K562 (cell line): ENCODE measurements around the gene NRN1L. TPM values are rescaled to one million over a fixed set of nuclear protein-coding genes. Genes with fewer than 3 reads are reported as not detected.
A peak's percentile ranks its signal among the peaks of the same experiment; 100 is the strongest.

Source experiments
- FOXM1 ChIP-seq, 2 experiments: fragments of 450-650 bp in 1 of 2; sonication (generic) in 1 of 2; formaldehyde crosslinking in 1 of 2; IDR thresholded peaks; 2 replicates each; pipeline versions ENCODE4 v1.6.1 to v1.9.0; 2017 to 2022; ENCODE audit warnings: low read depth in 2 of 2, mild to moderate bottlenecking in 2 of 2, missing genetic modification reagents in 1 of 2, moderate library complexity in 1 of 2
- MECOM ChIP-seq: fragments of 250-450 bp; sonication (Bioruptor Pico); IDR thresholded peaks from 2 replicates; pipeline ENCODE4 v1.8.0; 2022; ENCODE audit warnings: inconsistent platforms
- POLR2H ChIP-seq: IDR thresholded peaks from 2 replicates; pipeline ENCODE4 v1.6.1; 2016; ENCODE audit warnings: missing genetic modification characterization, low read depth, mild to moderate bottlenecking, control low read depth, missing compliant biosample characterization, moderate library complexity
- RBM15 ChIP-seq: fragments of 200-400 bp; formaldehyde crosslinking; IDR thresholded peaks from 2 replicates; pipeline ENCODE4 v1.6.1; 2018; ENCODE audit warnings: mild to moderate bottlenecking, low read length, moderate library complexity; ENCODE audit not compliant: insufficient read depth
- U2AF2 ChIP-seq: fragments of 200-400 bp; formaldehyde crosslinking; optimal IDR thresholded peaks from 2 replicates; pipeline ENCODE3; 2017; ENCODE audit warnings: low read depth, mild to moderate bottlenecking, low read length
- ZNF318 ChIP-seq, 2 experiments: fragments of 450-650 bp; IDR thresholded peaks; 2 replicates each; pipeline ENCODE4 v1.6.1; 2016; ENCODE audit warnings: mild to moderate bottlenecking in 2 of 2, borderline replicate concordance in 1 of 2, low read depth in 1 of 2, moderate library complexity in 1 of 2
- ZSCAN29 ChIP-seq: fragments of 450-650 bp; IDR thresholded peaks from 2 replicates; pipeline ENCODE4 v1.6.1; 2017
- ZZZ3 ChIP-seq: fragments of 450-650 bp; IDR thresholded peaks from 2 replicates; pipeline ENCODE4 v1.6.1; 2016; ENCODE audit warnings: antibody characterized with exemption, mild to moderate bottlenecking, moderate library complexity
- polyA plus RNA-seq, 8 experiments: library from polyadenylated mRNA; depleted of rRNA in 4 of 8; stranded (reverse) in 5 of 8; unstranded in 3 of 8; fragments of >200 nt; fragmentation: Nextera tagmentation in 2 of 8; fragmentation: Illumina TruSeq in 1 of 8; extraction: Ambion mirVana in 2 of 8; extraction: Trizol in 1 of 8; gene quantifications; 2 replicates each; pipeline versions ENCODE4 v1.2.1 to v1.2.3, GENCODE V29; 2011 to 2014; ENCODE audit warnings: inconsistent platforms in 1 of 8, missing spikeins in 1 of 8
- total RNA-seq, 7 experiments: library from RNA; depleted of rRNA in 6 of 7; stranded (reverse); fragments of >200 nt in 6 of 7; fragmentation: Illumina TruSeq in 2 of 7; extraction: Trizol in 2 of 7; gene quantifications; 2 replicates each; pipeline versions ENCODE4 v1.2.1 to v1.2.3, GENCODE V29; 2011 to 2021; ENCODE audit warnings: low replicate concordance in 1 of 7
- TF ChIP-seq, protein P1 (sequence below): fragments of 250-450 bp; sonication (Bioruptor Pico); IDR thresholded peaks from 2 replicates; pipeline ENCODE4 v1.5.0; 2020; ENCODE audit warnings: mild to moderate bottlenecking
- TF ChIP-seq, protein P2 (sequence below): fragments of 250-450 bp; sonication (Bioruptor Pico); IDR thresholded peaks from 2 replicates; pipeline ENCODE4 v1.4.0; 2020; ENCODE audit warnings: mild to moderate bottlenecking, moderate library complexity
- TF ChIP-seq, protein P3 (sequence below): IDR thresholded peaks from 2 replicates; pipeline ENCODE4 v1.6.1; 2014; ENCODE audit warnings: antibody characterized with exemption

NRN1L gene
- total and polyA plus RNA-seq, 9 of the 15 experiments (the other 6 are each of a cell fraction or from before 2014, with no cell fraction given) = 0.22 to 0.86 (median 0.61) TPM; not detected in 5

DNA sequence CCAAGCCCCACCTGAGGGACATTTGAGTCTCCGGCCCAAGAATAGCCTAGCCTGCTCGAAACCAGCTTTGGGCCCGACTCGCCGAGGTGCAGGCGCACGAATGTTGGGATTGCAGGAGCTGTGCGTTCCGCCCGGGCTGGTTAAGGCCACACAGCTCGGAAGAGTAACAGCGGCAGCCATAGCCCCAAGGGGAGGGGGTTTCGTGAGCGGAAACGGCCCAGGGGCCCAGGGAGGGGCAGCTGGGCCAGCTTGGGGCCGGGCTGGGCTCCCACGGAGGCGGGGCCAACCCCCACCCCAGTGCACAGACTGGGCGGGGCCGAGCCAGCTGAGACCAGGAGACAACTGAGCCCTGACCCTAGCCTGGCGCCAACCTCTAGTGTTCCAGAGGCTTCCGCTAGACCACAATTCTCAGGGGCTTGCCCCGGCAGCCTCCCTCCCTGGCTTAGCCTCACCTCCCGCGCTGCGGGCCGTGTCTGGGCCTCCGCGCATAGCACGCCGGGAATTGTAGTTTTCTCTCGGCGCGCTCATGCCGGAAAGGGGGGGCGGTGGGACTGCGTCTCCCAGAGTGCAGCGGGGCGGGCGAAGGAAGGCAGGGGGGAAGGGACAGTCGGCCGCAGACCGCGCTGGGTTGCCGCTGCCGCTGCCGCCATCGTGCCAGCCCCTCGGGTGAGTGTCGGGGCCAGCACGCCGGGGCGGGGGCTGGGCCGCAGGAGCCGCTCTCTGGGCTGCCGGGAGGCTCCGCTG lies 38.2 kb upstream of the NRN1L start, which contains the start of gene NUTF2 (continued):
- TF ChIP-seq U2AF2 (no peak), ZZZ3 (no peak), POLR2H (tag) (peak; percentile 46; the same call in 1 of the 2 replicates), MECOM (CRISPR knock-in tag) (no peak), RBM15 (no peak), ZSCAN29 (no peak), FOXM1 (IDR thresholded peaks at IDR 0.05; ENCODE audit: low read depth) (peak; percentile 41; the same call in 1 of the 2 replicates), FOXM1 (CRISPR knock-in tag; IDR thresholded peaks at IDR 0.05; ENCODE audit: low read depth) (0 out of 2 replicates have a peak, but pooled peaks have one; percentile 29), ZNF318 (IDR thresholded peaks at IDR 0.05; ENCODE audit: borderline replicate concordance in 1 of 2, low read depth in 1 of 2) (no peak)
- TF ChIP-seq, protein P1, sequence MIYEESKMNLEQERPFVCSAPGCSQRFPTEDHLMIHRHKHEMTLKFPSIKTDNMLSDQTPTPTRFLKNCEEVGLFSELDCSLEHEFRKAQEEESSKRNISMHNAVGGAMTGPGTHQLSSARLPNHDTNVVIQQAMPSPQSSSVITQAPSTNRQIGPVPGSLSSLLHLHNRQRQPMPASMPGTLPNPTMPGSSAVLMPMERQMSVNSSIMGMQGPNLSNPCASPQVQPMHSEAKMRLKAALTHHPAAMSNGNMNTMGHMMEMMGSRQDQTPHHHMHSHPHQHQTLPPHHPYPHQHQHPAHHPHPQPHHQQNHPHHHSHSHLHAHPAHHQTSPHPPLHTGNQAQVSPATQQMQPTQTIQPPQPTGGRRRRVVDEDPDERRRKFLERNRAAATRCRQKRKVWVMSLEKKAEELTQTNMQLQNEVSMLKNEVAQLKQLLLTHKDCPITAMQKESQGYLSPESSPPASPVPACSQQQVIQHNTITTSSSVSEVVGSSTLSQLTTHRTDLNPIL (CRISPR knock-in tag) = no peak
- TF ChIP-seq, protein P2, sequence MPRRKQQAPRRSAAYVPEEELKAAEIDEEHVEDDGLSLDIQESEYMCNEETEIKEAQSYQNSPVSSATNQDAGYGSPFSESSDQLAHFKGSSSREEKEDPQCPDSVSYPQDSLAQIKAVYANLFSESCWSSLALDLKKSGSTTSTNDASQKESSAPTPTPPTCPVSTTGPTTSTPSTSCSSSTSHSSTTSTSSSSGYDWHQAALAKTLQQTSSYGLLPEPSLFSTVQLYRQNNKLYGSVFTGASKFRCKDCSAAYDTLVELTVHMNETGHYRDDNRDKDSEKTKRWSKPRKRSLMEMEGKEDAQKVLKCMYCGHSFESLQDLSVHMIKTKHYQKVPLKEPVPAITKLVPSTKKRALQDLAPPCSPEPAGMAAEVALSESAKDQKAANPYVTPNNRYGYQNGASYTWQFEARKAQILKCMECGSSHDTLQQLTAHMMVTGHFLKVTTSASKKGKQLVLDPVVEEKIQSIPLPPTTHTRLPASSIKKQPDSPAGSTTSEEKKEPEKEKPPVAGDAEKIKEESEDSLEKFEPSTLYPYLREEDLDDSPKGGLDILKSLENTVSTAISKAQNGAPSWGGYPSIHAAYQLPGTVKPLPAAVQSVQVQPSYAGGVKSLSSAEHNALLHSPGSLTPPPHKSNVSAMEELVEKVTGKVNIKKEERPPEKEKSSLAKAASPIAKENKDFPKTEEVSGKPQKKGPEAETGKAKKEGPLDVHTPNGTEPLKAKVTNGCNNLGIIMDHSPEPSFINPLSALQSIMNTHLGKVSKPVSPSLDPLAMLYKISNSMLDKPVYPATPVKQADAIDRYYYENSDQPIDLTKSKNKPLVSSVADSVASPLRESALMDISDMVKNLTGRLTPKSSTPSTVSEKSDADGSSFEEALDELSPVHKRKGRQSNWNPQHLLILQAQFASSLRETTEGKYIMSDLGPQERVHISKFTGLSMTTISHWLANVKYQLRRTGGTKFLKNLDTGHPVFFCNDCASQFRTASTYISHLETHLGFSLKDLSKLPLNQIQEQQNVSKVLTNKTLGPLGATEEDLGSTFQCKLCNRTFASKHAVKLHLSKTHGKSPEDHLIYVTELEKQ (CRISPR knock-in tag) = no peak
- TF ChIP-seq, protein P3, sequence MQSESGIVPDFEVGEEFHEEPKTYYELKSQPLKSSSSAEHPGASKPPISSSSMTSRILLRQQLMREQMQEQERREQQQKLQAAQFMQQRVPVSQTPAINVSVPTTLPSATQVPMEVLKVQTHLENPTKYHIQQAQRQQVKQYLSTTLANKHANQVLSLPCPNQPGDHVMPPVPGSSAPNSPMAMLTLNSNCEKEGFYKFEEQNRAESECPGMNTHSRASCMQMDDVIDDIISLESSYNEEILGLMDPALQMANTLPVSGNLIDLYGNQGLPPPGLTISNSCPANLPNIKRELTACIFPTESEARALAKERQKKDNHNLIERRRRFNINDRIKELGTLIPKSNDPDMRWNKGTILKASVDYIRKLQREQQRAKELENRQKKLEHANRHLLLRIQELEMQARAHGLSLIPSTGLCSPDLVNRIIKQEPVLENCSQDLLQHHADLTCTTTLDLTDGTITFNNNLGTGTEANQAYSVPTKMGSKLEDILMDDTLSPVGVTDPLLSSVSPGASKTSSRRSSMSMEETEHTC = no peak
